ENCODE data around the gene STON1.

GRCh38 chr2:48531141-48531648 is 1.2 kb downstream of the STON1 start:
- TF ChIP-seq EZH2 (IDR thresholded peaks at IDR 0.05; ENCODE audit: low read depth) (no peak), CTCF (conservative IDR thresholded peaks at IDR 0.05) (no peak)
